Measurements from ENCODE around the gene CYP46A1.

CYP46A1 gene

DNA sequence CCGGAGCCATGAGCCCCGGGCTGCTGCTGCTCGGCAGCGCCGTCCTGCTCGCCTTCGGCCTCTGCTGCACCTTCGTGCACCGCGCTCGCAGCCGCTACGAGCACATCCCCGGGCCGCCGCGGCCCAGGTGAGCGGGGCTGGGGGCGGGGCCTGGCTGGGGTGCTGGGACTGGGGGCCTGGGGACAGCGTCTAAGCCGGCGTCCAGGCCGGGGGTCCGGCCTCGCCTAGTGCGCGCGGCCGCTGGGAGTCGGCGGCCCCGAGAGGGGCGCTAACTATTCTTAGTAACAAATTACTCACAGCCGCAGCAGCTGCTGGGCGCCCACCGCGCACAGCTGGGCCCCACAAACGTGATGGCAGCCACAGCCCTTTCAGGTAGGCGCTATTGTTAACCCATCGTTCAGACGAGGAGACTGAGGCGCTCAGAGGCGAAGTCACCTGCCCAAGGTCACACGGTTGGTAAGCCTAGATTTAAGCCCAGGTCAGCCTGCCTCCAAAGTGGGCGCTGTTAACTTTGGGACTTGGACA, 374 bp downstream of the CYP46A1 start:
- DNase-seq = no peak
- in situ Hi-C loops (cut with MboI; ENCODE audit: low pct_unique_long_range_greater_than_20kb, low sequenced_read_pairs) = no loop called here

GRCh38 chr14:99685151-99685591, 1.1 kb downstream of the CYP46A1 start:
- in situ Hi-C loops (cut with MboI; ENCODE audit: low pct_unique_long_range_greater_than_20kb, low sequenced_read_pairs) = no loop called here
- no peak for DNase-seq

DNA sequence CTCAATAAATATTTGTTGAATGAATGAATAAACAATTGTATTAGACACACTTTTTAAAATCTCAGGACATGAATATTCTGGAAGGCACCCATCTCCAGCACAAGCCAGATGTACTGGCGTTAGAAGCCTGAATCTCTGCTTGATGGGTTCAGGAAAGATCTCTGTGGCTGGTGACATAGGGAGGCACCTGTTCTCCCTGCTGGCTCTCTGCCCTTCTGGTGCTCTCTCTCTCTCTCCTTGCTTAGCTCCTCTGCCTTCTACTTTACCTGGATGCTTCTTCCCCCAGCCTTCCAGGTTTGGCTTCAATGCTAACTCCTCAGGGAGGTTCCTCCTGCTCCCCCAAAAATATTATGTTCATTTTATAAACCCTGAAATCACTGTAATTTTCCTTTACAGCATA, 1.5 kb downstream of the CYP46A1 start:
- in situ Hi-C loops (cut with MboI; ENCODE audit: low pct_unique_long_range_greater_than_20kb, low sequenced_read_pairs) = no loop called here
- no peak for DNase-seq

GRCh38 chr14:99686557-99687283, 2.6 kb downstream of the CYP46A1 start:
- peak; percentile 24 for DNase-seq
- in situ Hi-C loops (cut with MboI; ENCODE audit: low pct_unique_long_range_greater_than_20kb, low sequenced_read_pairs) = no loop called here

- peak; percentile 21 for DNase-seq
- in situ Hi-C loops (cut with MboI; ENCODE audit: low pct_unique_long_range_greater_than_20kb, low sequenced_read_pairs) = no loop called here
Measured at GRCh38 chr14:99687284-99688209, 3.4 kb downstream of the CYP46A1 start.

- in situ Hi-C loops (cut with MboI; ENCODE audit: low pct_unique_long_range_greater_than_20kb, low sequenced_read_pairs) = no loop called here
- DNase-seq = no peak
Measured at GRCh38 chr14:99688210-99688581, 4.1 kb downstream of the CYP46A1 start.

GRCh38 chr14:99688629-99689028, 4.5 kb downstream of the CYP46A1 start:
- in situ Hi-C loops (cut with MboI; ENCODE audit: low pct_unique_long_range_greater_than_20kb, low sequenced_read_pairs) = no loop called here
- DNase-seq = no peak

GRCh38 chr14:99689266-99690236, 5.5 kb downstream of the CYP46A1 start:
- in situ Hi-C loops (cut with MboI; ENCODE audit: low pct_unique_long_range_greater_than_20kb, low sequenced_read_pairs) = no loop called here
- no peak for DNase-seq

DNA sequence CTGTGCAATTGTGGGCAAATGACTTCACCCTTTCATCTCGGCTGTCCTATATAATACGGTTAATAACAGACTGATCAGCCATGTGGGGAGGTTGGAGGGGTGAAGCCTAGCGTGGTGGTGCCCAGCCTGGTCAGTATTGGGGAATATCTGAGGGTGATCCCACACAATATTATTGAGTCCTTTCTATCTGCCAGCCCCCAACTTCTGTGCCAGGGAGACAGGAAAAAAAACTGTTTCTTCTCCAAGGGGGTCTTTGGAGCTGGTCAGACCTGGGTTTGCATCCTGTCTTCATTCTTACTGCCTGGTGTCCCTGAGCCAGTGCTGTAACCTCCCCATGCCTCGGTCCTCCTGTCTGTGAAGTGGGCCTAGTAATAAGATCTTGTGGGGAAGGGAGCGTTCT, 6.5 kb downstream of the CYP46A1 start:
- no peak for DNase-seq
- in situ Hi-C loops (cut with MboI; ENCODE audit: low pct_unique_long_range_greater_than_20kb, low sequenced_read_pairs) = no loop called here

- in situ Hi-C loops (cut with MboI; ENCODE audit: low pct_unique_long_range_greater_than_20kb, low sequenced_read_pairs) = no loop called here
- no peak for DNase-seq
Measured at GRCh38 chr14:99691111-99691885, 7.2 kb downstream of the CYP46A1 start.

GRCh38 chr14:99693918-99694317, 9.8 kb downstream of the CYP46A1 start:
- no peak for DNase-seq
- in situ Hi-C loops (cut with MboI; ENCODE audit: low pct_unique_long_range_greater_than_20kb, low sequenced_read_pairs) = no loop called here

DNA sequence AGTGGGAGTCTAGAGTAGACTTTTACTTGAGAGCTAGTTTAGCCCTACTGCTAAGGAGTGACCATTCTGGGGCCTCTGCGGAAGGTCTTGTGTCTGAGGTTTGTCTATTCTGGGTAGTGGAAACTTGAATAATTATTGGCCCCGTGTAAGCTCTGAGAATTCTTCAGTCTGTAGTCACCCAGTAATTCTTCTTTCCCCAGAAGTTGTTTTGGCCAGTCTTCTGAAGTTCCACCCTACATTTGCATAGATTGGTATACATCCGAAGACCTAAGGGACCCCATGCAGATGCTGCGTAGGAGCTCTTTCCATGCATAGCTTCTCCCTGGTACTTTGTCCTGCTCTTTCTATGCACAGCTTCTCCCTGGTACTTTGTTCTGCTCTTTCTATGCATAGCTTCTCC, 12.8 kb downstream of the CYP46A1 start:
- in situ Hi-C loops (cut with MboI; ENCODE audit: low pct_unique_long_range_greater_than_20kb, low sequenced_read_pairs) = no loop called here
- no peak for DNase-seq

DNA sequence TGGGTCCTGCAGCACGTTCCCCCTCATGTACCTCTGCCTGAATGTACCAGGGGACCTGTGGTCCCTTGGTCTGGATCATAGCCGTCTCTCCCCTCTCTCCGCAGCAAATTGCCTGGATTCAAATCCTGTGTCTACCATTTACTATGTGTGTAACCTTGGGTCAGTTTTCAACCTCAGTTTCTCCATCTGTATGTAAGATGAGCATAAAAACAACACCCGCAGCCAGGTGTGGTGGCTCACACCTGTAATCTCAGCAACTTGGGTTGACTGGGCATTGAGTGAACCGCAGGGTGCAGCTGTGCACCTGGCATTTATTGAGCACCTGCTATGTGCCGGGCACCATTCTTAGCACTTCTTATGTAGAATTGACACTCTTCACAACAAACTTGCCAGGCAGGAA, 14.1 kb downstream of the CYP46A1 start:
- in situ Hi-C loops (cut with MboI; ENCODE audit: low pct_unique_long_range_greater_than_20kb, low sequenced_read_pairs) = no loop called here
- DNase-seq = no peak

- no peak for DNase-seq
- in situ Hi-C loops (cut with MboI; ENCODE audit: low pct_unique_long_range_greater_than_20kb, low sequenced_read_pairs) = no loop called here
Measured at GRCh38 chr14:99698642-99699041, 14.5 kb downstream of the CYP46A1 start.

GRCh38 chr14:99699085-99699760, 15.1 kb downstream of the CYP46A1 start:
- in situ Hi-C loops (cut with MboI; ENCODE audit: low pct_unique_long_range_greater_than_20kb, low sequenced_read_pairs) = no loop called here
- DNase-seq = no peak

GRCh38 chr14:99699861-99700260, 15.8 kb downstream of the CYP46A1 start:
- in situ Hi-C loops (cut with MboI; ENCODE audit: low pct_unique_long_range_greater_than_20kb, low sequenced_read_pairs) = no loop called here
- no peak for DNase-seq

- no peak for DNase-seq
Measured at GRCh38 chr14:99700379-99700778, 16.3 kb downstream of the CYP46A1 start.

GRCh38 chr14:99701260-99701659, 17.2 kb downstream of the CYP46A1 start:
- DNase-seq = no peak
- in situ Hi-C loops (cut with MboI; ENCODE audit: low pct_unique_long_range_greater_than_20kb, low sequenced_read_pairs) = no loop called here

More at GRCh38 chr14:99700379-99700778, 16.3 kb downstream of the CYP46A1 start:
- in situ Hi-C loops (cut with MboI; ENCODE audit: low pct_unique_long_range_greater_than_20kb, low sequenced_read_pairs) = no loop called here
